ENCODE data around the gene KIF27.

DNA sequence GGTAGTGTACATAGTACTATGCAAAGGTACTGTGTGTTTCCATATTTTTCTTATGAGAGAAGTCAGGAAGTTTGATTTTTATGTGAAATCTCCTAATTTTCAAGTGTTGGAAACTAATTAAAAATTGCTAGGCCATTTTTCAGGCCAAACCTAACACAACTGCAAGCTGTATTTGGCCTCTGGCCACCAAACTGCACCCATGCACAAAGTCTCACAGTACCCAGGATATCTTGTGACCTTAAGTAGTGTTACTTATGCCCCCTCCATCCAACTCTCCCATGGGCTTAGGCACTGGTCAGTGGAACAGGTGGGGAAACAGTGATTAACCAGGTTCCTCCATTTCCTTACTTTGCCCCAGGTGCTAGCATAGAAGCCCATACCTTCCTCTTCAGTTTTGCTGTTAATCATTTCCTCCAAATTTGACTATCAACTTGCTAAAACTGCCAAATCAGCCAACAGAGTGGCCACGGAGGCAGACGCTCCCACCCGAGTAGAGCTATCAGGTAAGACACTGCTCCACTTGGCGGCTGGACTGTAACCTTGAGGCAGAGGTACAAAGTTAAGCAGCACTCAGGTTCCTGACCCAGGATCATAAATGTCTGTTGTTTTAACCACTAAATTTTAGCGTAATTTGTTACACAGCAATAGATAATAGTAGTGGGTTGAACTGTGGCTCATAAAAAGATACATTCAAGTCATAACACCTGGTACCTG lies 19.5 kb upstream of the KIF27 start:
- TF ChIP-seq POLR2A (IDR thresholded peaks at IDR 0.05), result no peak
- TF ChIP-seq, protein P1, sequence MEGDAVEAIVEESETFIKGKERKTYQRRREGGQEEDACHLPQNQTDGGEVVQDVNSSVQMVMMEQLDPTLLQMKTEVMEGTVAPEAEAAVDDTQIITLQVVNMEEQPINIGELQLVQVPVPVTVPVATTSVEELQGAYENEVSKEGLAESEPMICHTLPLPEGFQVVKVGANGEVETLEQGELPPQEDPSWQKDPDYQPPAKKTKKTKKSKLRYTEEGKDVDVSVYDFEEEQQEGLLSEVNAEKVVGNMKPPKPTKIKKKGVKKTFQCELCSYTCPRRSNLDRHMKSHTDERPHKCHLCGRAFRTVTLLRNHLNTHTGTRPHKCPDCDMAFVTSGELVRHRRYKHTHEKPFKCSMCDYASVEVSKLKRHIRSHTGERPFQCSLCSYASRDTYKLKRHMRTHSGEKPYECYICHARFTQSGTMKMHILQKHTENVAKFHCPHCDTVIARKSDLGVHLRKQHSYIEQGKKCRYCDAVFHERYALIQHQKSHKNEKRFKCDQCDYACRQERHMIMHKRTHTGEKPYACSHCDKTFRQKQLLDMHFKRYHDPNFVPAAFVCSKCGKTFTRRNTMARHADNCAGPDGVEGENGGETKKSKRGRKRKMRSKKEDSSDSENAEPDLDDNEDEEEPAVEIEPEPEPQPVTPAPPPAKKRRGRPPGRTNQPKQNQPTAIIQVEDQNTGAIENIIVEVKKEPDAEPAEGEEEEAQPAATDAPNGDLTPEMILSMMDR (IDR thresholded peaks at IDR 0.05), result no peak

Measured in ovary (tissue), 3 donors.